ENCODE data around the gene OR6C2. TPM values are rescaled to one million over a fixed set of nuclear protein-coding genes. Genes with fewer than 3 reads are reported as not detected.
"Not testable (repeated sequence)": the region's sequence is repeated elsewhere in the genome, so short reads cannot be mapped to it uniquely, and the experiment has no call there.

The OR6C2 gene
- total RNA-seq, 4 donors from 2014 or later = 0.60 TPM; not detected in 3

DNA sequence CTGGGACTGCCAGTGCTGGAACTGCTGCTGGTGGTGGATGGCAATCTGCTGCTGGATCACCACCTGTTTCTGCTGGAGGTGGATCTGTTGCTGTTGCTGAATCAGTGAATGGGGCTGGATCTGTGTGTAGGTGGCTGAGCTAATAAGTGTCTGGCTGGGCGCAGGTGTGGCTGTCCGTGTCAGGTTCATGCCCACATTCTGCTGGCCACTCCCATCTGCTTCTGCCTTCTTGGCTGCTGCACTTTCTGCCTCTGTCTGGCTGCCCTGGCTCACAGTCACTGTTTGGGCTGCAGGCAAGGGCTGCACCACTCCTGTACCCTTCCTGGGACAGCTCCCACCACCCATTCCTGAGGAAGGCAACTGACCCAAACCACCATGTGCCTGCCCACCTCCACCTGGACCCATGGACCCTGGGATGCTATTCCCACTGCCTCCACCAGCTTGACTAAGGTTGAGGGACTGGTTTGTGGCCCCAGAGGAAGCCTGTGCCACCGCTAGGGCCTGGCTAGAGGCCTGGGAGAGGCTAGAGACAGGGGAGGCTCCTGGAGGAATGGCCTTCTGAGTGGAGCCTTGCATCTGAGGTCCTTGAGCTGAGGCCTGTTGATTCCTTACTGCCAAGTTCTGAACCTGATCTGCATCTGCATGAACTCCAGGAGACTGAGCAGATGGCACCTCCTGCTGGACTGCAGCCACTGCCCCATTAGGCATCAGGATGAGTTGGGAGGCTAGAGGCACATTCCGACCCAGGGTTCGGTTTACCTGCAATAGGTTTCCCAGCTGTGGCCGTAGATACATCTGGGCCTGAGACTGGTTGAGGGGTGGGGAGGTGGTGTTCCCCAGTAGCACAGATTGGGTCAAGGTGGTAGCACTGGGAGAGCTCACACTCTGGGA lies 30.1 kb upstream of the OR6C2 start:
- intact Hi-C loops (cut with DNase I; ENCODE audit: low total_unique reads); H3K36me3 ChIP-seq; H3K27me3 ChIP-seq; H3K4me1 ChIP-seq; H3K4me3 ChIP-seq; in situ Hi-C loops (cut with MboI; ENCODE audit: low pct_ligation_motif_present in 1 of 4, low pct_unique_long_range_greater_than_20kb in 1 of 4, low sequenced_read_pairs in 3 of 4); DNase-seq; H3K9me3 ChIP-seq; H3K27ac ChIP-seq: not testable (repeated sequence)
- WGBS, 2 donors (ENCODE audit: low coverage in 1 of 2) = 83% methylated on average over 5 of the region's 6 CpGs; no CpG with 5 or more reads in 1 of the 2 donors

DNA sequence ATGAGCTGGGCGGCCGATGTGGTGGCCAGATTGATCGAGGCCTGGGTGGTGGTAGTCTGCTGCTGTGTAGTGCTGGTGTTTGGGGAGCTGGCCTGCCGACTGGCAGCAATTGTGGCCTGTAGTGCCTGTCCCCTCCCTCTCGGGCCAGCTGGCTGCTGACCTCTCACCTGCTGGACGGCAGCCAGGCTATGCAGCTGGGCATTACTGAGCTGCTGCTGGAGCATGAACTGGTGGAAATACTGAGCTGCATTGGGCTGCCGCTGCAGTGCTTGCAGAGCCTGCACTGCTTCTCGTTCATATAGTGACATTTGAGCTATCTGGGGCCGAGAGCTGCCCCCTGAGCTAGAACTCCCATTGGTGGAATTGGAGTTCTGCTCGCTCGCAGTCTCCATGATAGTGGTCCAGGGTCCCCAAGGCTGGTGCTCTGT lies 29.5 kb upstream of the OR6C2 start:
- H3K27me3 ChIP-seq; in situ Hi-C loops (cut with MboI; ENCODE audit: low pct_ligation_motif_present in 1 of 4, low pct_unique_long_range_greater_than_20kb in 1 of 4, low sequenced_read_pairs in 3 of 4); H3K9me3 ChIP-seq; H3K4me1 ChIP-seq; H3K4me3 ChIP-seq; H3K27ac ChIP-seq; DNase-seq; H3K36me3 ChIP-seq; intact Hi-C loops (cut with DNase I; ENCODE audit: low total_unique reads): not testable (repeated sequence)
- WGBS, 2 donors (ENCODE audit: low coverage in 1 of 2) = 58% methylated on average over 11 of the region's 11 CpGs; no CpG with 5 or more reads in 1 of the 2 donors

DNA sequence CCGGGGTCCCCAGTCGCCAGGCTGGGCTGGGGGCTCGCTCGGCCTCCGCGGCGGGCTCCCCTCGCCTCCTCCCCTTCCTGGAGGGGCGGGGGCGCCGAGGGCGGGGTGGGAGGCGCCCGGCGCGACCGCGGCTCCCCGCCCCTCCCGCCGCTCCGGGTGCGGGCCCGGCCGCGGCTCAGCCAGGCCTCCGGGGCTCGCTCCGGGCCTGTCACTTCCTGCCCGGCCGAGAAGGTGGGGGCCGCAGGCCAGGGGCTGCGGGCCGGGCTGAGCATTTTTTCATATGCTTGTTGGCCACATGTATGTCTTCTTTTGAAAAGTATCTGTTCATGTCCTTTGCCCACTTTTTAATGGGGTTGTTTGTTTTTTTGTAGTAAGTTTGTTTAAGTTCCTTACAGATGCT lies 29.0 kb upstream of the OR6C2 start:
- in situ Hi-C loops (cut with MboI; ENCODE audit: low pct_ligation_motif_present in 1 of 4, low pct_unique_long_range_greater_than_20kb in 1 of 4, low sequenced_read_pairs in 3 of 4); H3K4me3 ChIP-seq; DNase-seq; H3K36me3 ChIP-seq; H3K9me3 ChIP-seq; H3K27me3 ChIP-seq; H3K4me1 ChIP-seq; intact Hi-C loops (cut with DNase I; ENCODE audit: low total_unique reads); H3K27ac ChIP-seq: not testable (repeated sequence)
- WGBS, 2 donors (ENCODE audit: low coverage in 1 of 2) = 8% methylated on average over 8 of the region's 34 CpGs; no CpG with 5 or more reads in 1 of the 2 donors

DNA sequence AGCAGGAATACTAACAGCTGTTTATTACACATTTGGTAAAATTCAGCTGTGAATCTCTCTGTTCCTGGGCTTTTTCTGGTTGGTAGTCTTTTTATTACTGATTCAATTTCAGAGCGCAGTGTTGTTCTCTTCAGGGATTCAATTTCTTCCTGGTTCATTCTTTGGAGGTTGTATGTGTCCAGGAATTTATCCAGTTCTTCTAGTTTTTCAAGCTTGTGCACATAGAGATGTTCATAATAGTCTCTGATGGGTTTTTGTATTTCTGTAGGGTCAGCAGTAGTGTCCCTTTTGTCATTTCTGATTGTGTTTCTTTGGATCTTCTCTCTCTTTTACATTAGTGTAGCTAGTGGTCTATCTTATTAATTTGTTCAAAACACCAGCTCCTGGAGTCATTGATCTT lies 26.9 kb upstream of the OR6C2 start:
- Histone ChIP-seq H3K27me3 (no peaks in the 10 kb centered on the region), H3K36me3 (no peaks in the 10 kb centered on the region), H3K27ac (no peak overlapping the region), H3K4me3 (no peak overlapping the region), H3K4me1 (peaks cover 0 to 5% (median 1%) of the 10 kb centered on the region in 4 donors), H3K9me3 (no peaks in the 10 kb centered on the region)
- 96 to 100% methylated on average over 1 of the region's 1 CpG for WGBS, 2 donors (ENCODE audit: low coverage in 1 of 2)
- TF ChIP-seq, protein P1, sequence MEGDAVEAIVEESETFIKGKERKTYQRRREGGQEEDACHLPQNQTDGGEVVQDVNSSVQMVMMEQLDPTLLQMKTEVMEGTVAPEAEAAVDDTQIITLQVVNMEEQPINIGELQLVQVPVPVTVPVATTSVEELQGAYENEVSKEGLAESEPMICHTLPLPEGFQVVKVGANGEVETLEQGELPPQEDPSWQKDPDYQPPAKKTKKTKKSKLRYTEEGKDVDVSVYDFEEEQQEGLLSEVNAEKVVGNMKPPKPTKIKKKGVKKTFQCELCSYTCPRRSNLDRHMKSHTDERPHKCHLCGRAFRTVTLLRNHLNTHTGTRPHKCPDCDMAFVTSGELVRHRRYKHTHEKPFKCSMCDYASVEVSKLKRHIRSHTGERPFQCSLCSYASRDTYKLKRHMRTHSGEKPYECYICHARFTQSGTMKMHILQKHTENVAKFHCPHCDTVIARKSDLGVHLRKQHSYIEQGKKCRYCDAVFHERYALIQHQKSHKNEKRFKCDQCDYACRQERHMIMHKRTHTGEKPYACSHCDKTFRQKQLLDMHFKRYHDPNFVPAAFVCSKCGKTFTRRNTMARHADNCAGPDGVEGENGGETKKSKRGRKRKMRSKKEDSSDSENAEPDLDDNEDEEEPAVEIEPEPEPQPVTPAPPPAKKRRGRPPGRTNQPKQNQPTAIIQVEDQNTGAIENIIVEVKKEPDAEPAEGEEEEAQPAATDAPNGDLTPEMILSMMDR (IDR thresholded peaks at IDR 0.05) = no peak
- intact Hi-C loops (cut with DNase I; ENCODE audit: low total_unique reads) (no loop called here), in situ Hi-C loops (cut with MboI; ENCODE audit: low pct_ligation_motif_present in 1 of 4, low pct_unique_long_range_greater_than_20kb in 1 of 4, low sequenced_read_pairs in 3 of 4) (no loop called here)
- DNase-seq = no peak

DNA sequence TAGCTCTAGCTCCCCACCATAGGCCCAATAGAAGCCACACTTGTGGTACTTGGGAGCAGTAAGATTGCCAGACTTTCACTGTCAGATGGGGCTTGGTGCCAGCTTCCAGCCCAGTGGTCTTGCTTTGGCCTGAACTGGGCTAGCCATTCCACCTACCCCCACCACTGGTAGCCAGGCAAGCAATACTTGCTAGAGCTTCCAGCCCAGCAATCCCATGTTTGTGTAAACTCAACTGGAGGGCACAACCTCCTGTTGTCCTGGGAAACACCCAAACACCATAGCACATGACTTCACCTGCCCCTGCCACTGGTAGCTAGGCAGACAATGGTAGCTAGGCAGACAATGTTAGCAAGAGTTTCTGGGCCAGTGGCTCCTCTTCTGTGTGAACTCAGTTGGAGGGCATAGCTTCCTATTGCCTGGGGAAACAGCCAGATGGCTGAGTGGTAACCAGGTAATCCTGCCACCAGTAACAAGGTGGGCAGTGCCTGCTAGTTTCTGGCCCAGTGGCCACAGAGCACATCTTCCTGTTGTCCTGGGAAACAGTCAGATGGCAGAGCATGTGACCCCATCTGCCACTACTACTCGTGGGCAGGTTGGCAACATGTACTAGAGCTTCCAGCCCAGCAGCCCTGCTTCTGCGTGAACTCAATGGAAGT lies 23.4 kb upstream of the OR6C2 start:
- TF ChIP-seq, protein P1 (IDR thresholded peaks at IDR 0.05) = no peak
- TF ChIP-seq POLR2A (IDR thresholded peaks at IDR 0.05) = no peak
- no peak for TF ChIP-seq POLR2AphosphoS5 (IDR thresholded peaks at IDR 0.05)
- no peak for TF ChIP-seq EP300 (IDR thresholded peaks at IDR 0.05; ENCODE audit: low read depth)
- 92% methylated on average over 2 of the region's 2 CpGs; no CpG with 5 or more reads in 1 of the 2 donors for WGBS, 2 donors (ENCODE audit: low coverage in 1 of 2)
- H3K9me3 ChIP-seq = no peaks in the 10 kb centered on the region
- no peaks in the 10 kb centered on the region for H3K27me3 ChIP-seq
- peaks cover 0 to 1% (median 0%) of the 10 kb centered on the region in 4 donors for H3K4me1 ChIP-seq
- H3K4me3 ChIP-seq = no peak overlapping the region
- no peak for DNase-seq
- in situ Hi-C loops (cut with MboI; ENCODE audit: low pct_ligation_motif_present in 1 of 4, low pct_unique_long_range_greater_than_20kb in 1 of 4, low sequenced_read_pairs in 3 of 4) = no loop called here
- H3K27ac ChIP-seq = no peak overlapping the region
- no peaks in the 10 kb centered on the region for H3K36me3 ChIP-seq
- intact Hi-C loops (cut with DNase I; ENCODE audit: low total_unique reads) = no loop called here

All from transverse colon (tissue), 4 donors.